GM12878 (cell line): ENCODE data around the gene OR1F1. TPM values are rescaled to one million over a fixed set of nuclear protein-coding genes. Genes with fewer than 3 reads are reported as not detected.

ENCODE experiments used
- BACH1 ChIP-seq: fragments of 450-650 bp; IDR thresholded peaks from 2 replicates; pipeline ENCODE4 v1.6.1; 2017; ENCODE audit warnings: mild to moderate bottlenecking, borderline replicate concordance
- CBFB ChIP-seq: IDR thresholded peaks from 2 replicates; pipeline ENCODE4 v1.6.1; 2016; ENCODE audit warnings: antibody characterized with exemption, low read depth
- CEBPB ChIP-seq, 2 experiments: fragments of 150-350 bp in 1 of 2; IDR thresholded peaks; 2 replicates each; pipeline ENCODE4 v1.6.1; 2012 to 2014; ENCODE audit warnings: low read depth in 2 of 2, low read length in 2 of 2, borderline replicate concordance in 1 of 2, inconsistent platforms in 1 of 2
- KAT2A ChIP-seq: conservative IDR thresholded peaks from 2 replicates; pipeline ENCODE4 v1.6.1; 2011; ENCODE audit warnings: low read depth, low read length; ENCODE audit not compliant: control insufficient read depth
- LARP7 ChIP-seq: fragments of 450-650 bp; IDR thresholded peaks from 2 replicates; pipeline ENCODE4 v1.6.1; 2017; ENCODE audit warnings: mild to moderate bottlenecking
- MEF2B ChIP-seq: fragments of 450-650 bp; IDR thresholded peaks from 2 replicates; pipeline ENCODE4 v1.6.1; 2018; ENCODE audit warnings: mild to moderate bottlenecking, moderate library complexity; ENCODE audit not compliant: partially characterized antibody, poor library complexity, severe bottlenecking
- NFYA ChIP-seq: IDR thresholded peaks from 2 replicates; pipeline ENCODE4 v1.6.1; 2011; ENCODE audit warnings: low read depth, mild to moderate bottlenecking, low read length, improper control_type of control experiment, borderline replicate concordance
- NFYB ChIP-seq: IDR thresholded peaks from 2 replicates; pipeline ENCODE4 v1.6.1; 2011; ENCODE audit warnings: low read depth, mild to moderate bottlenecking, low read length, improper control_type of control experiment, moderate library complexity; ENCODE audit not compliant: insufficient read depth
- PML ChIP-seq: IDR thresholded peaks from 2 replicates; pipeline ENCODE4 v1.6.1; 2012; ENCODE audit warnings: low read length, inconsistent platforms
- POLR2A ChIP-seq: IDR thresholded peaks from 2 replicates; pipeline ENCODE4 v1.6.1; 2011; ENCODE audit warnings: low read depth, mild to moderate bottlenecking, low read length
- POU2F2 ChIP-seq: IDR thresholded peaks from 3 replicates; pipeline ENCODE4 v1.6.1; 2011; ENCODE audit warnings: low read depth, mild to moderate bottlenecking, low read length, borderline replicate concordance
- SIN3A ChIP-seq: IDR thresholded peaks from 2 replicates; pipeline ENCODE4 v1.6.1; 2012; ENCODE audit warnings: low read depth, low read length, improper control_type of control experiment
- SMAD1 ChIP-seq: fragments of 450-650 bp; IDR thresholded peaks from 2 replicates; pipeline ENCODE4 v1.6.1; 2018; ENCODE audit warnings: mild to moderate bottlenecking, low read depth; ENCODE audit not compliant: partially characterized antibody
- STAT1 ChIP-seq: fragments of 450-650 bp; conservative IDR thresholded peaks from 2 replicates; pipeline ENCODE4 v1.6.1; 2014; ENCODE audit warnings: antibody characterized with exemption, mild to moderate bottlenecking
- SUZ12 ChIP-seq: fragments of 200-600 bp; sonication (generic); IDR thresholded peaks from one replicate; pipeline ENCODE4 v1.6.1; 2018; ENCODE audit warnings: antibody characterized with exemption, mild to moderate bottlenecking; ENCODE audit not compliant: unreplicated experiment
- ZNF274 ChIP-seq: IDR thresholded peaks from one replicate; pipeline ENCODE4 v1.8.0; 2011; ENCODE audit not compliant: insufficient read length, insufficient read depth
- ZNF384 ChIP-seq: IDR thresholded peaks from 2 replicates; pipeline ENCODE4 v1.6.1; 2012; ENCODE audit warnings: low read depth, mild to moderate bottlenecking, low read length, improper control_type of control experiment, borderline replicate concordance
- ZNF622 ChIP-seq: fragments of 450-650 bp; IDR thresholded peaks from 2 replicates; pipeline ENCODE4 v1.6.1; 2017; ENCODE audit warnings: mild to moderate bottlenecking, inconsistent platforms
- polyA plus RNA-seq, 11 experiments: library from polyadenylated mRNA; depleted of rRNA in 4 of 11; unstranded in 6 of 11; stranded (reverse) in 5 of 11; fragments of >200 nt; fragmentation: Nextera tagmentation in 4 of 11; fragmentation: Illumina TruSeq in 1 of 11; extraction: Ambion mirVana in 4 of 11; extraction: Trizol in 1 of 11; gene quantifications; 1 replicate in 1 of 11; 2 replicates in 10 of 11; pipeline versions ENCODE4 v1.2.1 to v1.2.3, GENCODE V29; 2011 to 2016; ENCODE audit warnings: inconsistent platforms in 2 of 11, missing spikeins in 2 of 11, low read depth in 1 of 11
- total RNA-seq, 4 experiments: library from RNA; depleted of rRNA in 3 of 4; stranded (reverse); fragments of >200 nt in 3 of 4; fragmentation: Illumina TruSeq in 1 of 4; extraction: Trizol in 1 of 4; gene quantifications; 2 replicates each; pipeline versions ENCODE4 v1.2.1 to v1.2.3, GENCODE V29; 2013 to 2021
- TF ChIP-seq, protein P1 (sequence below): fragments of 450-650 bp; IDR thresholded peaks from 2 replicates; pipeline ENCODE4 v1.6.1; 2017; ENCODE audit warnings: mild to moderate bottlenecking
- TF ChIP-seq, protein P2 (sequence below): IDR thresholded peaks from 2 replicates; pipeline ENCODE4 v1.6.1; 2011; ENCODE audit warnings: mild to moderate bottlenecking, low read depth, low read length, moderate library complexity; ENCODE audit not compliant: insufficient replicate concordance
- TF ChIP-seq, protein P3 (sequence below): fragments of 150-350 bp; IDR thresholded peaks from 2 replicates; pipeline ENCODE4 v1.6.1; 2016; ENCODE audit warnings: low read depth, low read length
- TF ChIP-seq, protein P4 (sequence below): fragments of 450-650 bp; IDR thresholded peaks from 2 replicates; pipeline ENCODE4 v1.6.1; 2014; ENCODE audit warnings: mild to moderate bottlenecking
- TF ChIP-seq, protein P5 (sequence below): IDR thresholded peaks from 2 replicates; pipeline ENCODE4 v1.6.1; 2011; ENCODE audit warnings: low read depth, low read length, improper control_type of control experiment, borderline replicate concordance

The OR1F1 gene
- total and polyA plus RNA-seq, 10 of the 15 experiments (the other 5 are each of a cell fraction or from before 2014, with no cell fraction given) = 0.10 to 0.14 (median 0.12) TPM; not detected in 7

DNA sequence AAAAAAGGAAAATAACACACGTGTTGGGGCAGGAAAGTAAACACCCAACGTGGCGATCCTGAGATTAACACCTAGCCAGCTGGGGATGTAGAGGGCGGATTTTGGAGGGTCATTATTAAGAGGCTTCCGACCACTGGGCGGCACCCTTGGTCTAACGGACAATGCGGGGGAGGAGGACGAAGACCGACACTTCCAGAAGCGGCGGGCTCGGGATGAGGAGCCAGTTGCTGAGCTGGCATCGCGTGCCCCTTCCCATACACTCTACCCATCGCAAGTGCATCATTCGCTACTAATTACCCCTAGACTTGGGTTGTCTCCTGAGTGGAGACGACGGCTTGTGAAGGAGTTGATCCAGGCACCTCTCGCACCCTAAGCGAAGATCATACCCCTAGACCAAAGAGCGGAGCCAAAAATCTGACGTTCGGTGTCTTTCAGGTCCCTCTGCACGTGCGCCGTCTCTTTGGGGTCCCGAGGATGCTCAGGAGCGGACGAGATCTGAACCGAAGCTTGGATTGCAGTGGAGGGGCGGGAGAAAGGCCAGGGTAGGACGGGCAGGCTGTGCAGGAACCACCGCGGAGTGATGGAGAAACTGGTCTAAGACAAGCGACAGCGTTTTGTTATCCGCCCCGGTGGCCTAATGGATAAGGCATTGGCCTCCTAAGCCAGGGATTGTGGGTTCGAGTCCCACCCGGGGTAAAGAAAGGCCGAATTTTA is 35.6 kb upstream of the OR1F1 start (continued):
- TF ChIP-seq, protein P1, sequence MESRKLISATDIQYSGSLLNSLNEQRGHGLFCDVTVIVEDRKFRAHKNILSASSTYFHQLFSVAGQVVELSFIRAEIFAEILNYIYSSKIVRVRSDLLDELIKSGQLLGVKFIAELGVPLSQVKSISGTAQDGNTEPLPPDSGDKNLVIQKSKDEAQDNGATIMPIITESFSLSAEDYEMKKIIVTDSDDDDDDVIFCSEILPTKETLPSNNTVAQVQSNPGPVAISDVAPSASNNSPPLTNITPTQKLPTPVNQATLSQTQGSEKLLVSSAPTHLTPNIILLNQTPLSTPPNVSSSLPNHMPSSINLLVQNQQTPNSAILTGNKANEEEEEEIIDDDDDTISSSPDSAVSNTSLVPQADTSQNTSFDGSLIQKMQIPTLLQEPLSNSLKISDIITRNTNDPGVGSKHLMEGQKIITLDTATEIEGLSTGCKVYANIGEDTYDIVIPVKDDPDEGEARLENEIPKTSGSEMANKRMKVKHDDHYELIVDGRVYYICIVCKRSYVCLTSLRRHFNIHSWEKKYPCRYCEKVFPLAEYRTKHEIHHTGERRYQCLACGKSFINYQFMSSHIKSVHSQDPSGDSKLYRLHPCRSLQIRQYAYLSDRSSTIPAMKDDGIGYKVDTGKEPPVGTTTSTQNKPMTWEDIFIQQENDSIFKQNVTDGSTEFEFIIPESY = no peak
- no peak for TF ChIP-seq ZNF622
- no peak for TF ChIP-seq KAT2A
- TF ChIP-seq STAT1 = no peak
- TF ChIP-seq ZNF384 = no peak
- TF ChIP-seq POLR2A = no peak
- no peak for TF ChIP-seq SUZ12
- no peak for TF ChIP-seq NFYB
- no peak for TF ChIP-seq MEF2B
- no peak for TF ChIP-seq PML
- TF ChIP-seq CEBPB (IDR thresholded peaks at IDR 0.05; ENCODE audit: borderline replicate concordance in 1 of 2, low read depth in 2 of 2, low read length in 2 of 2) = no peak
- no peak for TF ChIP-seq BACH1
- TF ChIP-seq LARP7 = no peak
- TF ChIP-seq SIN3A = 0 out of 2 replicates have a peak, but pooled peaks have one; percentile 41
- TF ChIP-seq, protein P2, sequence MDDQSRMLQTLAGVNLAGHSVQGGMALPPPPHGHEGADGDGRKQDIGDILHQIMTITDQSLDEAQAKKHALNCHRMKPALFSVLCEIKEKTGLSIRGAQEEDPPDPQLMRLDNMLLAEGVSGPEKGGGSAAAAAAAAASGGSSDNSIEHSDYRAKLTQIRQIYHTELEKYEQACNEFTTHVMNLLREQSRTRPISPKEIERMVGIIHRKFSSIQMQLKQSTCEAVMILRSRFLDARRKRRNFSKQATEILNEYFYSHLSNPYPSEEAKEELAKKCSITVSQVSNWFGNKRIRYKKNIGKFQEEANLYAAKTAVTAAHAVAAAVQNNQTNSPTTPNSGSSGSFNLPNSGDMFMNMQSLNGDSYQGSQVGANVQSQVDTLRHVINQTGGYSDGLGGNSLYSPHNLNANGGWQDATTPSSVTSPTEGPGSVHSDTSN = no peak
- TF ChIP-seq, protein P3, sequence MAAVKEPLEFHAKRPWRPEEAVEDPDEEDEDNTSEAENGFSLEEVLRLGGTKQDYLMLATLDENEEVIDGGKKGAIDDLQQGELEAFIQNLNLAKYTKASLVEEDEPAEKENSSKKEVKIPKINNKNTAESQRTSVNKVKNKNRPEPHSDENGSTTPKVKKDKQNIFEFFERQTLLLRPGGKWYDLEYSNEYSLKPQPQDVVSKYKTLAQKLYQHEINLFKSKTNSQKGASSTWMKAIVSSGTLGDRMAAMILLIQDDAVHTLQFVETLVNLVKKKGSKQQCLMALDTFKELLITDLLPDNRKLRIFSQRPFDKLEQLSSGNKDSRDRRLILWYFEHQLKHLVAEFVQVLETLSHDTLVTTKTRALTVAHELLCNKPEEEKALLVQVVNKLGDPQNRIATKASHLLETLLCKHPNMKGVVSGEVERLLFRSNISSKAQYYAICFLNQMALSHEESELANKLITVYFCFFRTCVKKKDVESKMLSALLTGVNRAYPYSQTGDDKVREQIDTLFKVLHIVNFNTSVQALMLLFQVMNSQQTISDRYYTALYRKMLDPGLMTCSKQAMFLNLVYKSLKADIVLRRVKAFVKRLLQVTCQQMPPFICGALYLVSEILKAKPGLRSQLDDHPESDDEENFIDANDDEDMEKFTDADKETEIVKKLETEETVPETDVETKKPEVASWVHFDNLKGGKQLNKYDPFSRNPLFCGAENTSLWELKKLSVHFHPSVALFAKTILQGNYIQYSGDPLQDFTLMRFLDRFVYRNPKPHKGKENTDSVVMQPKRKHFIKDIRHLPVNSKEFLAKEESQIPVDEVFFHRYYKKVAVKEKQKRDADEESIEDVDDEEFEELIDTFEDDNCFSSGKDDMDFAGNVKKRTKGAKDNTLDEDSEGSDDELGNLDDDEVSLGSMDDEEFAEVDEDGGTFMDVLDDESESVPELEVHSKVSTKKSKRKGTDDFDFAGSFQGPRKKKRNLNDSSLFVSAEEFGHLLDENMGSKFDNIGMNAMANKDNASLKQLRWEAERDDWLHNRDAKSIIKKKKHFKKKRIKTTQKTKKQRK = no peak
- TF ChIP-seq ZNF274 = no peak
- TF ChIP-seq, protein P4, sequence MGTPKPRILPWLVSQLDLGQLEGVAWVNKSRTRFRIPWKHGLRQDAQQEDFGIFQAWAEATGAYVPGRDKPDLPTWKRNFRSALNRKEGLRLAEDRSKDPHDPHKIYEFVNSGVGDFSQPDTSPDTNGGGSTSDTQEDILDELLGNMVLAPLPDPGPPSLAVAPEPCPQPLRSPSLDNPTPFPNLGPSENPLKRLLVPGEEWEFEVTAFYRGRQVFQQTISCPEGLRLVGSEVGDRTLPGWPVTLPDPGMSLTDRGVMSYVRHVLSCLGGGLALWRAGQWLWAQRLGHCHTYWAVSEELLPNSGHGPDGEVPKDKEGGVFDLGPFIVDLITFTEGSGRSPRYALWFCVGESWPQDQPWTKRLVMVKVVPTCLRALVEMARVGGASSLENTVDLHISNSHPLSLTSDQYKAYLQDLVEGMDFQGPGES = no peak
- no peak for TF ChIP-seq NFYA
- peak; percentile 46; the same call in 1 of the 2 replicates for TF ChIP-seq CBFB
- no peak for TF ChIP-seq POU2F2
- TF ChIP-seq SMAD1 = no peak
- TF ChIP-seq, protein P5, sequence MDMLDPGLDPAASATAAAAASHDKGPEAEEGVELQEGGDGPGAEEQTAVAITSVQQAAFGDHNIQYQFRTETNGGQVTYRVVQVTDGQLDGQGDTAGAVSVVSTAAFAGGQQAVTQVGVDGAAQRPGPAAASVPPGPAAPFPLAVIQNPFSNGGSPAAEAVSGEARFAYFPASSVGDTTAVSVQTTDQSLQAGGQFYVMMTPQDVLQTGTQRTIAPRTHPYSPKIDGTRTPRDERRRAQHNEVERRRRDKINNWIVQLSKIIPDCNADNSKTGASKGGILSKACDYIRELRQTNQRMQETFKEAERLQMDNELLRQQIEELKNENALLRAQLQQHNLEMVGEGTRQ = no peak
